HG03103 (cell line): ENCODE data around the gene MAN1B1.

Experiments
- ATAC-seq: cut with Tn5 transposase; IDR thresholded peaks from one replicate; pipeline ENCODE4 v1.9.1; 2021; ENCODE audit warnings: low read depth; ENCODE audit not compliant: unreplicated experiment

MAN1B1 gene

DNA sequence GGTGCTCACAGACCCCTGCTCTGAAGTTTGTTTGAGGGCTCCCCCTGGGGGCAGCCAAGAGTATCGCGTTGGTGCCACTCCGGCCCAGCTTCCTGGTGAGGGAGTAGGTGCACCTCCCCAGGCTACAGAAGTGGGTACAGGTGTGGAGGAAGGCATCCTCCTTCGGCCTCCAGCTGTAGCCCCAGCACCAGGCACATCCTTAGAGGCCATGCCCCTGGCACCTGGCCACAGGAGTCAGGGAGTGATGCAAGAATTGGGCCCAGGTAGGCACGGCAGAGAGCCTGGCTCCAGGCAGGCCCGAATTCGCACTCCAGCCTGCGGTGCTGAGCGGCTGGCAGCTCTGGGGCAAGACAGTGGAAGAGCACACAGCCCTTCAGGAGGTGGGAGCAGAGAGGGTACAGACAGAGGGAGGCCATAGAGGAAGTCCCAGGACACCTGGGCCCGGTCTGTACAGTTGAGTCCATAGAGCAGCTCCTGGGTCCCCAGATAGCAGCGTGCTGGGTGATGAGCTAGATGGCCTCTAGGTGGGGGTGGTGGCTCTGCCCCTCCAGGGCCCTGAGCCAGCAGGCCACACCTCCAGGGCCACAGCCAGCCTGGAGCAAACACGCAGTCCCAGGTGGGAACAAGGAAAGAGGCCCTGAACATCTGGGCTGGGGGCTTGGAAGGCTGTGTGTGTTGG is 18.8 kb upstream of the MAN1B1 start:
- no peak for ATAC-seq

DNA sequence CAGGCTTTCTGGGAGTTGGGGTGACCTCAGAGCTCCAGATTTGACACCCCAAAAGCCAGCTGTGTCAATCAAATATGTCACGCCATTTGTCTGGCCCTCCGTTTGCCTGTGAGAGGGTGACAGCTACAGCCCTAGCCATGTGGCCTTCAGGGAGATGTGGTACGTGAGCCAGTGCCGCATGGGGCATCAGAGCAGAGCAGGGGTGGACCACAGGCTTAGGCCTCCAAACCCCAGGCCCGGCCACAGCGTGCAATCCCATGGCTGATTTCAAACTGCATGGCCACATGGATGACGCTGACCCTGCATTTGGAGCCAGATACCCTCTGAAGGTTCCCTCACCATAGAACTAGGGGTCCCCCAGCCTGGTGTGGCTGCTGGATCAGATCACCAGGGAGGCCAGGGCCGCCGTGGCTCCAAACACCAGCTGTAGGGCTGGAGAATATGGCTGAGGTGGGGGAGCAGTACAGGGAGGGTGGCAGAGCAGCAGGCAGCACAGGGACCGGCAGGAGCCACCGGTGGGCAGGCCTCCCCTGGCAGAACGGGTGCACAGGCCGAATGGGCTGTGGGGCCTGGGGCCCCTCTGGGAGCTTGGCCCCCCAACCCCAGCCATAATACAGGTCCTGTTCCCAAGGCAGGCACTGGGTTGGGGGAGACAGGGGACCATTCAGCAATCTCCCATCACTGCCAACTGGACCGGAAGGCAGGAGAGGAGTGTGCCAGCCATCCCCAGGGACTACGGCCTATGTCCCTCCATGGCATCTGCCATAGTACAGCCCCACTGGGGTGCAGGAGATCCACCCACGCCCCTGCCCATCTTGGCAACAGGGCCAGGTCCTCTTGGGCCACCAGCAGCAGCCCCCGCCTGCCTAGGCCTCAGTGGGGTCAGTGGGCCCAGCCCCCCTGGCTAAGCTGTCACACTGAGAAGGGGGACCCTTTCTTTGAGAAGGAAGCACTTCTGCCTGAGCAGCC is 18.0 kb upstream of the MAN1B1 start:
- no peak for ATAC-seq

DNA sequence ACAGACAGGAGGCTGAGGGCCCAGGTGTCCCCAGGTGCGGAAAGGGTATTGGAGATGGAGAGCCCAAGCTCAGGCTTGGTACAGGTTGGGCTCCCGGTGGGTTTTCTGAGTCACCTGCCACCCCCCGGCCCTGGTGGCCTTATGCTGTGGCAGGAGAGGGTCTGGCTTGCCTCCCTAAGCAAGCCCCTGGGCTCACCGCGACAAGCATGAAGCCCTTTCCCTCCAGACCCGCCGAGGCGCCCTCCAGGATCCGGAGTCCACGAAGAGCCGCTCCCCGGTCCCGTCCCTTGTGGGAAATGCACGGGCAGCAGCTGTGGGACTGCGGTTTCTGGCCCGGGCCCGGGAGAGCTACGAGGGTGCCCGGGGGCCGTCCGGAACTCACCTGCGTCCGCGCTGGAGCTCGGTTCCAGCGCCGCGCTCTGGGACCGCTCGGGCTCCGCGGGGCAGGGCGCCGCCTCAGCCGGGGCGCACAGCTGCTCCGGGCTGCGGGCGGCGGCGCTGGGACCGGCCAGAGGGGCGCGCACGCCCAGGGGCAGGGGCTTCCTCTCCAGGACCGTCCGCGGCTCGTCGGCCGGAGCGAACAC is 17.2 kb upstream of the MAN1B1 start:
- peak; percentile 12 for ATAC-seq

DNA sequence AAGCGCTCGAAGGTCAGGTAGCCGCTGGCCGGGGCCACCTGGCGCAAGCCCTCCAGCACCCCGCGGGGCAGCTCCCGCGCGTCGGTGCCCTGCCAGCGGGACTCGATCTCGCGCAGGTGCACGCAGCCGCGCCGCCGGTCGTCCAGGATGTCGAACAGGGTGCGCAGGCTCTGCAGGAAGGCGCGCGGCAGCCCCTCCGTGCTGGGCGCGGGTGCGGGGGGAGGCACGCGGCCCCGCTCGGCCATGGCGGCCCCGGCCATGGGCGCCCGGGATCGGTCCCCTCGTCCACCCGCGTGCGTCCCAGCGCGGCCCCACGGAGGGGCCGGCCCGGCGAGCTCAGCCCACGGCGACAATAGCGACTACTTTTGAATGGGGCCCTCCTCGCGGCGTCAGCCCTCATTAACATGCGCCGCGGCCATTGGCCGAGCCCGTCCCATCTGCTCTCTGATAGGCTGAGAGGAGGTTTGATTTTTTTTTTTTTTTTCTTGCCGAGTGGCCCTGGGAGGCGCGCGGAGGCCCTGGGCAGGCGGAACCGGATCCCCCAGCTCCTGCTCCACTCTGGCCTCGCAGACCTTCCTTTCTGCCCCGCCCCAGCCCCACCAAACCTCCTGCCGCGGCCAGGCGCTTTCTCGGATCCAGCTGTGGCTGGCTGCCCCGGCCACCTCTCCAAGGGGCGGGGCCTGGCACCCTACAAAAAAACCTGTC is 16.4 kb upstream of the MAN1B1 start, which contains the start of gene SAPCD2:
TSS of gene SAPCD2 (minus strand) at position 357 of the 705 bp plus-strand sequence. CDS start at position 260, 97 bp downstream.
- peak; percentile 67 for ATAC-seq

DNA sequence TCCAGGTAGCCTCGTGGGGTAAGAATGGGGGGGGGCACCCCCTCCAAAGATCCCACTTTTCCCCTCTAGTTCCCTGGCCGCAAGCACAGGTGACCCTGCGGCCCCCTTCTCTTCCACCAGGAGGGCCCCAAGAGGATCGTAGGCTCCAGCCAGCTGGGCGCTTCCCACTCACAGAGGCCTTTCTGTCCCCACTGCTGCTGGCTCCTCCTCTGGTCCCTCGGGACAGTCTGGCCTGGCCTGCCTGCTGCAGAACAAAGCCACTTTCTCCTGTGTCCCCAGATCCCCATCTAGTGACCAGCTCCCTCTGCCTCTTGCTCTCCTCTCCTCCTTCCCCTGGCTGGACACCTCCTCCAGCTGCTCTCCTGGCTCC is 15.9 kb upstream of the MAN1B1 start:
- no peak for ATAC-seq

DNA sequence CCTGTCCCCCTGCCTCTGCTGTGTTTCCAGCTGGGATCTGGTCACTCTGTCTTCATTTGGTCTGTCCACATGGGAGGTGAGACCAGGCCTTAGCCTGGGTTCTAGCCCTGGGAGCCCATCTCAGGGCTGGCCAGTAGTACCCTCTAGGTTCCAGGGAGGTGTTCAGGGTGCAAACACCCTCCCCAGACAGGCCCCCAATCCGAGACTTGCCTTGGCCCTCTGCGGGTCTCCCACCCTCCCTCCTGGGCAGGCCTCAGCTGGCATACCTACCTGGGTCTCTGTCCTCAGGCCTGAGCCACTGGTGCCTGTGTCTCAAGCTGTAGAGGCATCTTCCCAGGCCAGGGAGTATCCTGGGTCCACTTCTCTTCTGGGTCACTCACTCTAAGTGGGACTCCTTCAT is 15.5 kb upstream of the MAN1B1 start:
- no peak for ATAC-seq

DNA sequence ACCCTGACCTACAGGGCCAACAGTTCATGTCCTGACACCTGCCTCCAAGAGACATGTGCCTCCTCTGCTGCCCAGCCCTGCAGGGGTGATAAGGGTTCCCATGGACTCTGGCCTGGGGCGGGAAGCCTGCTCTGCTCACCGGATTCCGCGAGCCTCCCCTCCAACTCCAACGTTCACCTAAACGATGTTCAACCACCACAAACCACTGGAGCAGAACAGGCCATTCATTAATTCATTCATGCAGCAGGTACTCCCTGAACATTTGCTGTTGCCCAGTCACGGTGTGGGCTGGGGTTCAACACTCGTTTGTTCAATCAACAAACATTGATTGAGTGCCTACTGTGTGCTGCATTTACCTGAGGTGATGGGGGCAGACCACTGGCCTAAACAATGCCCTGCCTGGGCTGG is 12.8 kb upstream of the MAN1B1 start:
- no peak for ATAC-seq

DNA sequence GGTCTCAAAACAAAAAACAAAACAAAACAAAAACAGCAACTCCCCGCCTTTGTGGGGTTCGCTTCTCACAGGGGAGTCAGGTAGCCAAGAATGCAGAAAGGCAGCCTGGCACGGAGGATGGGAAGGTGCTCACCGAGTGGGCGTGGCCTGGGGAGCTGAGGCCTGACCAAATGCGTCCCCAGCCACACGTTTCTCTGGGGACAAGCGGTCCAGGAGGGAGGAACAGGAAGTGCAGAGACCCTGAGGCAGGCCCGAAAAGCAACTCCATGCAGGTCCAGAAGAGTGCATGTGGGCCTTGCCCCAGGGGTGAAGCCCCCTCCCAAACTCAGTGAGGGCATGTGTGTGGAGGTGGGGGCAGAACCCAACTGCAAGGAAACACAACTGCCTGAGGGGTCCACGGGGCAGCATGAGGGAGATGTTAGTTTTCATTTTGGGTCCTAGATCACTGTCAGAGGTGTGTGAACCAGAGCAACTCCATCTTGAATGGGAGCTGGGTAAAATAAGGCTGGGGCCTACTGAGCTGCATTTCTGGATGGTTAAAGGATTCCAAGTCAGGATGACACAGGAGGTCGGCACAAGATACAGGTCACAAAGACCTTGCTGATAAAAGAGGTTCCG is 12.0 kb upstream of the MAN1B1 start:
- ATAC-seq = no peak

DNA sequence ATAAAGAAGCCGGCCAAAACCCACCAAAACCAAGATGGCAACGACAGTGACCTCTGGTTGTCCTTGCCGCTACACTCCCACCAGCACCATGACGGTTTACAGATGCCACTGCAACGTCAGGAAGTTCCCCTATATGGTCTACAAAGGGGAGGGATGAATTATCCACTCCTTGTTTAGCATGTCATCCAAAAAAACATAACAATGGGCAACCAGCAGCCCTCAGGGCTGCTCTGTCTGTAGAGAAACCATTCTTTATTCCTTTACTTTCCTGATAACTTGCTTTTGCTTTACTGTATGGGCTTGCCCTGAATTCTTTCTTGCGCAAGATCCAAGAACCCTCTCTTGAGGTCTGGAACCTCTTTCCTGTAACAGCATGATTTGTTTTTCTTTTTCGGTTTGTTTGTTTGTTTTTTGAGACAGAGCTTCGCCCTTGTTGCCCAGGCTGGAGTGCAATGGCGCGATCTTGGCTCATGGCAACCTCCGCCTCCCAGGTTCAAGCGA is 11.5 kb upstream of the MAN1B1 start:
- ATAC-seq = no peak

DNA sequence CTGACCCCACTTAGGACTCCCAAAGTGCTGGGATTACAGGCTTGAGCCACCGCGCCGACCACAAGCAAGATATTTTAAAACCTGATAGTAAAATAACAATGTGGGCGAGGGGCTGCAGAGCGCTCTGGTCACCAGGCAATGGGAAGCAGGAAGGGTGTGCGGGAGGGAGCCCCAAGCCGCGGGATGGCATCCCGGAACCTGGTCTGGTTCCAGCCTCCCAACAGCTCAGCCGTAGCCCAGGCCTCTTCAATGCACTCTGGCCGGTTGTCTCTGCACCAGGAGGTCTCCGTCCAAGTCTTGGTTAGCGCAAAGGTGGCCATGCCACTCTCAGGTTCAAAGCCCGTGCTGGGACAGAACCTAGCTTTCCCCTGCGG is 10.2 kb upstream of the MAN1B1 start:
- ATAC-seq = no peak

DNA sequence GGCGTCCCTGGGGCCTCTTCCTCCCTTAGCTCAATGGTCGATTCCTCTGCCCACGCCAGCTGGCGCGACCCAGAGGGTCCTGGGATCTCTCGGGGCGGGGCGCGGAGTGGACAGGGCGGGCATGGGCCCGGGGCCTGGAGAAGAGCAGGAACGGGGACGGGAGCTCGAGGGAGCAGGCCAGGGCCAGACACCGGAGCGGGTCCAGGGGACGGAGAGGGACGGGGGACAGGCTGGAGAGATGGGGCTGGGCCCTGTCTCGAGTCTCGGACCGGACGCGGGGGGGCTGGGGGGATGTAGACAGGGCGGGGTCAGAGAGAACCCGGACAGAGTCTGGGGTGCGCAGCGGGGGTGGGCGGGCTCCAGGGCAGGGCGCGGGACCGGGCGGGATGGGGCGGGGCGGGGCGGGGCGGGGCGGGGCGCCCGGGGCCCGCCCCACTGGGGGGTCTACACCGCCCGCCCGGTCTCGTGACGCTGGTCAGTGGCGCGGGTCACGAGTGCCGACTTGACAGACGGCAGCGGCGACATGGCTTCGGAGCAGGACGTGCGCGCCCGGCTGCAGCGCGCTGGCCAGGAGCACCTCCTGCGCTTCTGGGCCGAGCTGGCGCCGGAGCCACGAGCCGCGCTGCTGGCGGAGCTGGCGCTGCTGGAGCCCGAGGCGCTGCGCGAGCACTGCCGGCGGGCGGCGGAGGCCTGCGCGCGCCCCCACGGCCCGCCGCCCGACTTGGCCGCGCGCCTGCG is 9.6 kb upstream of the MAN1B1 start, which contains the start of gene UAP1L1:
TSS of gene UAP1L1 (plus strand) at position 508 of the 738 bp plus-strand sequence. CDS start at position 524, 16 bp downstream.
- no peak for ATAC-seq

DNA sequence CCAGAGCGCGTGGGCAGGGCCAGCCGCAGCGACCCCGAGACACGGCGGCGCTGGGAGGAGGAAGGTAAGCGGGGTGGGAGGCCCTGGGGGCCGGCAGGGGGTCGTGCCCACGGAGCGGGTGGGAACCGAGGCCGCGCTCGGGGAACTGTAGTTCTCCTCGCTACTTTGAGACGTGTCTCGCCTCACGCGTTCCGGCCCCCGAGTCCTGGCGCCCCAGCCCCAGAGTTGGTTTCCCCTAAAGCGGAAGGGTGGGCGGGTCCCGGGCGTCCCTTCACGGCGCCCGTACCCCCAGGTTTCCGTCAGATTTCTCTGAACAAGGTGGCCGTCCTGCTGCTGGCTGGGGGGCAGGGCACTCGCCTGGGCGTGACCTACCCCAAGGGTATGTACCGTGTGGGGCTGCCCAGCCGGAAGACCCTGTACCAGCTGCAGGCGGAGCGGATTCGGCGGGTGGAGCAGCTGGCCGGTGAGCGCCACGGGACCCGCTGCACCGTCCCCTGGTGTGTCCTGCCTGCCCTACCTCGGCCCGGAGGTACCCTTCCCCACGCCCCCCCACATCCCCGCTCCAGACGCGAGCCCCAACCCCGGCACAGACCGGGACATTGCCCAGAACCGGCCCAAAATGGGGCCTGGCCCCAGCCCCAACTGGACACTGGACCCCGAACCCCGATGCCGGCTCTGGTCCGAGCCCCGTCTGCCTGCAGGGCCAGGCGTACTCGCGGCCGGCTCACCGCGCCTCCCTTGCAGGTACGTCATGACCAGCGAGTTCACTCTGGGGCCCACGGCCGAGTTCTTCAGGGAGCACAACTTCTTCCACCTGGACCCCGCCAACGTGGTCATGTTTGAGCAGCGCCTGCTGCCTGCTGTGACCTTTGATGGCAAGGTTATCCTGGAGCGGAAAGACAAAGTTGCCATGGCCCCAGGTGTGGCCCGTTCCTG is 8.8 kb upstream of the MAN1B1 start:
- ATAC-seq = no peak

DNA sequence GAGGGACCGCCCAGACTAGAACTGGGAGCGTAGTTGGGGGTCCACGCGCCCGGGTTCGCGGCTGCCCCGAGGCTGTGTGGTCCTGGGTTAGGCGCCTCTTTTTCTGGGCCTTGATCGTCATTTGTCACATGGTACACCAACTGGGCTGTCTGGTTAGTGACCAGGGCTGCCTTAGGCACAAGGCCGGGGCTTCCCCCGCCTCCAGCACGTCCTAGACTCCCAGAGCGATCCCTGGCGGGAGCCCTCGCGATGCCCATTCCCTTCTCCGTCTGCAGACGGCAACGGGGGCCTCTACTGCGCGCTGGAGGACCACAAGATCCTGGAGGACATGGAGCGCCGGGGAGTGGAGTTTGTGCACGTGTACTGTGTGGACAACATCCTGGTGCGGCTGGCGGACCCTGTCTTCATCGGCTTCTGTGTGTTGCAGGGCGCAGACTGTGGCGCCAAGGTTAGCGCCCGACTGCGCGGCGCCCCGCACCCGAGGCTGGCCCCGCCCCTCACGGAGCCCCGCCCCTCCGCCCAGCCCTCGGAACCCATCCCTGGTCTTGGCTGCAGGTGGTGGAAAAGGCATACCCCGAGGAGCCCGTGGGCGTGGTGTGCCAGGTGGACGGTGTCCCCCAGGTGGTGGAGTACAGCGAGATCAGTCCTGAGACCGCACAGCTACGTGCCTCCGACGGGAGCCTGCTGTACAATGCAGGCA is 7.9 kb upstream of the MAN1B1 start:
- ATAC-seq = no peak

DNA sequence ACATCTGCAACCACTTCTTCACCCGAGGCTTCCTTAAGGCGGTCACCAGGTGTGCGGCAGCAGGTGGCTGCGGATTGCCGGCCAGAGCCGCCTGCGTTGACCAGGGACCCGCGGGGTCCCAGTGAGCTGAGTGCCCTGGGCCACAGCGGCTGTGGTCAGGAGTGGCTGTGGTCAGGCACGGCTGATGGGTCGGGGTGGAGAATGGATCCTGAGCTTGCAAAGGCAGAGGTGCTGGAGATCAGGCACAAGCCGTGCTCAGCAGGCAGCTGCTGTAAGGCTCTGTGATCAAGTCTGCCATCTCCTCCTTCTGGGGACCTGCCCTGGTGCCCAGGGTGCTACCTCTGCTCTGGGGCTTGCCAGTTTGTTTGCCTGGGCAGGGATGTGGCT is 7.4 kb upstream of the MAN1B1 start:
- ATAC-seq = no peak

DNA sequence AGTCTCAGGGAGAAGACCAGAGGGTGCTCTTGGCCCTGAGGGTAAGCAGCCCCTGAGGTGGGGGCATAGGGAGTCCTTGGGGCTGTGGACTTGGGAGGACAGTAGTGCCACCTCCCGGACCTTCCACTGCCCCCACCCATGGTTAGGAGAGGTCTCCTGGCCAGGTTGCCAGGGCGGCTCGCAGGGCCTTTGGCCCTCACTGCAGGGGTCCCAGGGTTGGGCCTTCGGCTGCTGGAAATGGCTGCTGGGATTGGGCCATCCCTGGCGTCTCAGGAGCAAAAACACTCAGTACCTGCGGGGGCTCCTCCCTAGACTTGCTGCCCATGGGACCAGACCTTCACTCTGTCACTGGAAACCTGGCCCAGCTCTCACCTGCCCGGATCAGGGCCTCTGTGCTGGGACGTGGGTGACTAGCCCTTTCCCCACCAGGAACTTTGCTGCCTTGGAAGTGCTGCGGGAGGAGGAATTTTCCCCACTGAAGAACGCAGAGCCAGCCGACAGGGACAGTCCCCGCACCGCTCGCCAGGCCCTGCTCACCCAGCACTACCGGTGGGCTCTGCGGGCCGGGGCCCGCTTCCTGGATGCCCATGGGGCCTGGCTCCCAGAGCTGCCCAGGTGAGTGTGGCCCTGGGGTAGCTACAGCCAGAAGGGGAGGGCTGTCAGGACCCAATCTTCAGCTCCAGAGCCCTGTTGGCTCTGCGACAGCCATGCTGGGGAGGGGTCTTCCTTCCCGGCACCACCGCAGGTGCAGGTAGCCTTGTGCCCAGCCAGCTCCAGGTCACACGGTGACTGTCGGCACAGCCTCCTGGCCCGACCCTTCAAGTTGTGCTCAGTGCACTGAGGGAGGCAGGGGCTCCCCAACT is 6.3 kb upstream of the MAN1B1 start:
- ATAC-seq = no peak

DNA sequence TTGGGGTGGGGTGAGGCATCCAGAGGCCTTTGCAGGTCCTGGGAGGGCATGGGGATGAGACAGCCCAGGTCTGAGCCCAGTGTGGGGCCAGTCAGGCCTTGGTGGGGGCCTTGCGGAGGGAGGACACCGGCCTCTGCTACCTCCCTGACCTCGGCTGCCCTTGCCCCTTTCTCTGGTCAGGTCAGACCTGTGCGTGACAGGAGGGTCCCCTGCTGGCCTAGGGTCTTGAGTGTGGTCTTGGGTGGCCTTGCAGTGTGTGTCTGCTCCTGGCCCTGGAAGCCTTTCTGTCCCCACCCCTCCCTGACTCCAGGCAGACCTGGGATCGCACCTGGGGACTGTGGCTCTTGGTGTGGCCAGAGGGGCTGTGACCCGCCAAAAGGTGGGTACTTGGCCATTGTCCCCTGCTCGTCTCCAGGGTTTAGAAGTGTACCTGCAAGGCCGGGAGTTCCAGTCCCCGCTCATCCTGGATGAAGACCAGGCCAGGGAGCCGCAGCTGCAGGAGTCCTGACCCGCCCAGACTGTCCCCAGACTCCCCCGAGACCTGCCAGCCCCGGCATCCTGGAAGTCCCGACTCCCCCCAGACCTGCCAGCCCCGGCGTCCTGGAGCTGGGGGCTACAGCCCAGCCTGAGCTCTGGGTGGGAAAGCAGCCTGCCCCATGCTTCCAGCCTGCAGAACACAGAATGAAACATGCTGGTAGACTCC is 4.4 kb upstream of the MAN1B1 start:
- no peak for ATAC-seq
